Naive thymus-derived CD8-positive, alpha-beta T cell (primary cell): ENCODE results near the gene CDK4. TPM values are rescaled to one million over a fixed set of nuclear protein-coding genes. Genes with fewer than 3 reads are reported as not detected.
A peak's percentile ranks its signal among the peaks of the same experiment; 100 is the strongest.

Experiments
- ATAC-seq, 2 donors: fragments of 150-1000 bp; cut with Tn5 transposase in 1 of 2; sonication (Bioruptor Pico), chemical (Tn5 transposase) in 1 of 2; 1 replicate in 1 of 2; 2 replicates in 1 of 2; pipeline ENCODE4 v1.10.0; 2021; ENCODE audit warnings: mild to moderate bottlenecking in 2 of 2, moderate library complexity in 2 of 2
- POLR2A ChIA-PET: fragments of 350-600 bp; sonication (Branson Sonifier 250); formaldehyde crosslinking; loops from one replicate; lab custom pipeline; 2021; ENCODE audit warnings: antibody characterized with exemption; lab: Charles Lee
- DNase-seq, 10 donors: peaks; one replicate each; pipeline versions ENCODE4 v3.0.0 to v3.0.0-alpha.2; 2020 to 2022
- H3K27ac Mint-ChIP-seq, 10 donors: one replicate each; pipeline ENCODE4 v1.8.0; 2020 to 2022; ENCODE audit warnings: mild to moderate bottlenecking in 10 of 10, mixed read lengths in 10 of 10, moderate library complexity in 4 of 10, inconsistent platforms in 1 of 10
- H3K27me3 Mint-ChIP-seq, 5 donors: one replicate each; pipeline ENCODE4 v1.8.0; 2021 to 2022; ENCODE audit warnings: mixed read lengths in 5 of 5
- H3K36me3 Mint-ChIP-seq, 3 donors: one replicate each; pipeline ENCODE4 v1.8.0; 2020 to 2022; ENCODE audit warnings: mixed read lengths in 3 of 3, mild to moderate bottlenecking in 2 of 3, inconsistent platforms in 1 of 3
- H3K4me1 Mint-ChIP-seq, 4 donors: one replicate each; pipeline ENCODE4 v1.8.0; 2021 to 2022; ENCODE audit warnings: mixed read lengths in 4 of 4
- H3K4me3 Mint-ChIP-seq, 10 donors: one replicate each; pipeline ENCODE4 v1.8.0; 2020 to 2022; ENCODE audit warnings: mild to moderate bottlenecking in 10 of 10, mixed read lengths in 10 of 10, moderate library complexity in 6 of 10, inconsistent platforms in 1 of 10
- H3K9me3 Mint-ChIP-seq, 9 donors: one replicate each; pipeline ENCODE4 v1.8.0; 2020 to 2022; ENCODE audit warnings: mixed read lengths in 9 of 9, mild to moderate bottlenecking in 3 of 9, inconsistent platforms in 1 of 9, moderate library complexity in 1 of 9
- polyA plus RNA-seq, 3 donors: library from polyadenylated mRNA; unstranded; fragments of 300-500 nt; fragmentation: Illumina TruSeq; gene quantifications; one replicate each; pipeline ENCODE4 v1.2.3, GENCODE V29; 2021
- total RNA-seq, 8 experiments: library from RNA in 2 of 8; stranded (reverse) in 2 of 8; gene quantifications; one replicate each; pipeline ENCODE4 v1.2.3 and lab custom pipeline; 2021 to 2026

The CDK4 gene
- total and polyA plus RNA-seq, 5 experiments from 2014 or later = 44.6 to 101 (median 71.3) TPM

GRCh38 chr12:57771236-57771872, 19.2 kb upstream of the CDK4 start:
- POLR2A ChIA-PET = interaction anchor here (0.9 to 1.9 kb wide), 6 partner anchors 12 to 126 kb away, joined by 5 to 12 read pairs (median 7); partner anchors contain the start of genes TSFM and TSPAN31
- Mint-ChIP-seq H3K4me3 (peak overlapping the region; percentile 94 to 99 (median 98)), H3K36me3 (peaks cover 0 to 18% (median 3%) of the 10 kb centered on the region in 3 donors), H3K27ac (peak overlapping the region; percentile 86 to 99 (median 98)), H3K9me3 (no peaks in the 10 kb centered on the region), H3K27me3 (peaks cover 3 to 6% (median 4%) of the 10 kb centered on the region in 5 donors), H3K4me1 (peaks cover 19 to 37% (median 27%) of the 10 kb centered on the region in 4 donors)
- DNase-seq (peak in 7 of 10 donors; percentile 51 to 86 (median 79)), ATAC-seq (peak; percentile 65 to 75)

- no peaks in the 10 kb centered on the region for H3K9me3 Mint-ChIP-seq
- ATAC-seq (no peak), DNase-seq (no peak)
- H3K27ac Mint-ChIP-seq = peak overlapping the region in 5 of 10 donors; percentile 45 to 88 (median 85)
- POLR2A ChIA-PET = interaction anchor here (1.0 kb wide), 1 partner anchor 17 kb away, joined by 3 read pairs; no protein-coding TSS in a partner anchor
- H3K4me3 Mint-ChIP-seq = peak overlapping the region in 9 of 10 donors; percentile 39 to 99 (median 52)
- H3K36me3 Mint-ChIP-seq = peaks cover 0 to 18% (median 3%) of the 10 kb centered on the region in 3 donors
- peaks cover 5 to 9% (median 8%) of the 10 kb centered on the region in 5 donors for H3K27me3 Mint-ChIP-seq
- H3K4me1 Mint-ChIP-seq = peaks cover 16 to 43% (median 27%) of the 10 kb centered on the region in 4 donors
These were observed 18.6 kb upstream of the CDK4 start for GRCh38 chr12:57770734-57771133.

- Mint-ChIP-seq H3K36me3 (peaks cover 0 to 18% (median 3%) of the 10 kb centered on the region in 3 donors), H3K27ac (peak overlapping the region in 1 of 10 donors; percentile 61), H3K27me3 (peaks cover 5 to 19% (median 11%) of the 10 kb centered on the region in 5 donors), H3K4me3 (peak overlapping the region in 5 of 10 donors; percentile 5 to 99 (median 61)), H3K9me3 (no peaks in the 10 kb centered on the region), H3K4me1 (peaks cover 20 to 55% (median 35%) of the 10 kb centered on the region in 4 donors)
- no peak for DNase-seq
- no peak for ATAC-seq
- POLR2A ChIA-PET = interaction anchor here (0.6 to 1.0 kb wide), 2 partner anchors 15 to 36 kb away, joined by 3 read pairs; no protein-coding TSS in a partner anchor
These were observed 17.5 kb upstream of the CDK4 start for GRCh38 chr12:57769594-57769993.

- Mint-ChIP-seq H3K36me3 (peaks cover 0 to 18% (median 3%) of the 10 kb centered on the region in 3 donors), H3K4me3 (no peak overlapping the region), H3K4me1 (peaks cover 25 to 57% (median 42%) of the 10 kb centered on the region in 4 donors), H3K27ac (no peak overlapping the region), H3K9me3 (no peaks in the 10 kb centered on the region), H3K27me3 (peaks cover 5 to 27% (median 17%) of the 10 kb centered on the region in 5 donors)
- ATAC-seq (no peak), DNase-seq (no peak)
- POLR2A ChIA-PET = interaction anchor here (0.5 to 1.1 kb wide), 2 partner anchors 9 to 1238 kb away, joined by 3 to 6 read pairs; no protein-coding TSS in a partner anchor
These were observed 15.8 kb upstream of the CDK4 start for GRCh38 chr12:57767876-57768275.

- peaks cover 0 to 18% (median 3%) of the 10 kb centered on the region in 3 donors for H3K36me3 Mint-ChIP-seq
- ATAC-seq (no peak), DNase-seq (no peak)
- no peak overlapping the region for H3K27ac Mint-ChIP-seq
- H3K9me3 Mint-ChIP-seq = no peaks in the 10 kb centered on the region
- H3K4me3 Mint-ChIP-seq = peak overlapping the region in 3 of 10 donors; percentile 24 to 94 (median 94)
- peaks cover 5 to 27% (median 17%) of the 10 kb centered on the region in 5 donors for H3K27me3 Mint-ChIP-seq
- POLR2A ChIA-PET = interaction anchor here (0.5 to 1.1 kb wide), 2 partner anchors 9 to 1237 kb away, joined by 3 to 6 read pairs; no protein-coding TSS in a partner anchor
- H3K4me1 Mint-ChIP-seq = peaks cover 23 to 54% (median 41%) of the 10 kb centered on the region in 4 donors
These were observed 15.2 kb upstream of the CDK4 start for GRCh38 chr12:57767305-57767698.

- DNase-seq = no peak
- Mint-ChIP-seq H3K27ac (peak within 1 kb of the TSS in 3 of 10 donors; percentile 62 to 82 (median 69)), H3K9me3 (no peaks in the 10 kb centered on the region), H3K36me3 (peaks cover 0 to 18% (median 3%) of the 10 kb centered on the region in 3 donors), H3K4me1 (peaks cover 20 to 50% (median 38%) of the 10 kb centered on the region in 4 donors), H3K27me3 (peaks cover 5 to 27% (median 17%) of the 10 kb centered on the region in 5 donors), H3K4me3 (peak within 1 kb of the TSS; percentile 82 to 94 (median 87))
- POLR2A ChIA-PET = interaction anchor here (0.5 to 3.0 kb wide), 5 partner anchors 10 to 1286 kb away, joined by 3 to 17 read pairs (median 3); partner anchors contain the start of gene TSPAN31
- peak; percentile 3 to 16 for ATAC-seq
These were observed 14.6 kb upstream of the CDK4 start, which contains the start of gene CYP27B1 for GRCh38 chr12:57766464-57767304. Gene CYP27B1 (minus strand): TSS chr12:57767078. CDS start chr12:57767041, 37 bp downstream.

GRCh38 chr12:57765698-57766463, 13.8 kb upstream of the CDK4 start:
- POLR2A ChIA-PET = interaction anchor here (0.6 to 3.0 kb wide), 7 partner anchors 9 to 145 kb away, joined by 3 to 17 read pairs (median 3); partner anchors contain the start of genes TSFM and TSPAN31
- H3K27ac Mint-ChIP-seq = peak overlapping the region in 4 of 10 donors; percentile 41 to 82 (median 68)
- peaks cover 0 to 18% (median 3%) of the 10 kb centered on the region in 3 donors for H3K36me3 Mint-ChIP-seq
- peak overlapping the region; percentile 83 to 94 (median 88) for H3K4me3 Mint-ChIP-seq
- no peaks in the 10 kb centered on the region for H3K9me3 Mint-ChIP-seq
- DNase-seq = peak in 1 of 10 donors; percentile 7
- ATAC-seq = peak; percentile 9 to 30
- H3K27me3 Mint-ChIP-seq = peaks cover 5 to 27% (median 17%) of the 10 kb centered on the region in 5 donors
- peaks cover 20 to 49% (median 33%) of the 10 kb centered on the region in 4 donors for H3K4me1 Mint-ChIP-seq

- DNase-seq = peak in 8 of 10 donors; percentile 35 to 67 (median 46)
- Mint-ChIP-seq H3K36me3 (peaks cover 0 to 14% (median 3%) of the 10 kb centered on the region in 3 donors), H3K27me3 (peaks cover 5 to 27% (median 17%) of the 10 kb centered on the region in 5 donors), H3K27ac (peak overlapping the region in 7 of 10 donors; percentile 18 to 78 (median 37)), H3K4me1 (peaks cover 20 to 43% (median 34%) of the 10 kb centered on the region in 4 donors), H3K9me3 (no peaks in the 10 kb centered on the region), H3K4me3 (peak overlapping the region; percentile 83 to 94 (median 88))
- POLR2A ChIA-PET = interaction anchor here (1.0 to 3.0 kb wide), 6 partner anchors 9 to 131 kb away, joined by 3 to 17 read pairs (median 4); partner anchors contain the start of genes CTDSP2 and TSFM
- peak; percentile 79 to 81 for ATAC-seq
These were observed 13.0 kb upstream of the CDK4 start for GRCh38 chr12:57765003-57765697.

- peak; percentile 18 to 24 for ATAC-seq
- Mint-ChIP-seq H3K36me3 (peaks cover 0 to 14% (median 3%) of the 10 kb centered on the region in 3 donors), H3K27ac (peak overlapping the region in 3 of 10 donors; percentile 28 to 67 (median 37)), H3K27me3 (peaks cover 5 to 27% (median 17%) of the 10 kb centered on the region in 5 donors), H3K4me1 (peaks cover 22 to 41% (median 37%) of the 10 kb centered on the region in 4 donors), H3K4me3 (peak overlapping the region; percentile 83 to 94 (median 88)), H3K9me3 (no peaks in the 10 kb centered on the region)
- DNase-seq = no peak
- POLR2A ChIA-PET = interaction anchor here (1.0 to 3.0 kb wide), 6 partner anchors 8 to 132 kb away, joined by 3 to 17 read pairs (median 4); partner anchors contain the start of genes CTDSP2 and TSFM
These were observed 12.5 kb upstream of the CDK4 start for GRCh38 chr12:57764662-57765002.

- no peaks in the 10 kb centered on the region for H3K9me3 Mint-ChIP-seq
- H3K27ac Mint-ChIP-seq = peak overlapping the region in 6 of 10 donors; percentile 34 to 75 (median 60)
- DNase-seq (no peak), ATAC-seq (no peak)
- peak overlapping the region; percentile 83 to 94 (median 88) for H3K4me3 Mint-ChIP-seq
- POLR2A ChIA-PET = interaction anchor here (1.0 to 3.0 kb wide), 5 partner anchors 8 to 133 kb away, joined by 3 to 17 read pairs (median 4); partner anchors contain the start of genes CTDSP2 and TSFM
- peaks cover 5 to 27% (median 17%) of the 10 kb centered on the region in 5 donors for H3K27me3 Mint-ChIP-seq
- peaks cover 0 to 16% (median 1%) of the 10 kb centered on the region in 3 donors for H3K36me3 Mint-ChIP-seq
- H3K4me1 Mint-ChIP-seq = peaks cover 25 to 46% (median 42%) of the 10 kb centered on the region in 4 donors
These were observed 12.0 kb upstream of the CDK4 start for GRCh38 chr12:57763881-57764661.
